ENCODE results near the gene GATAD2B. TPM values are rescaled to one million over a fixed set of nuclear protein-coding genes. Genes with fewer than 3 reads are reported as not detected.
"Not testable (repeated sequence)": the region's sequence is repeated elsewhere in the genome, so short reads cannot be mapped to it uniquely, and the experiment has no call there.

GATAD2B gene
- polyA plus RNA-seq, 4 donors = 2.9 to 11.3 (median 4.0) TPM

GRCh38 chr1:153905908-153906307 lies 16.9 kb downstream of the GATAD2B start:
- not testable (repeated sequence) for H3K4me1 ChIP-seq (ENCODE audit: control insufficient read depth in 3 of 3, insufficient read depth in 2 of 3, low read depth in 1 of 3, low read length in 2 of 3); DNase-seq; H3K9me3 ChIP-seq (ENCODE audit: control insufficient read depth in 2 of 2, insufficient read depth in 1 of 2, low read depth in 1 of 2, low read length in 1 of 2); H3K27ac ChIP-seq (ENCODE audit: low read depth in 1 of 3, low read length in 2 of 3); H3K27me3 ChIP-seq (ENCODE audit: control insufficient read depth in 3 of 3, insufficient read depth in 3 of 3, low read length in 3 of 3); FAIRE-seq; H3K4me3 ChIP-seq (ENCODE audit: low read depth in 1 of 3, low read length in 3 of 3)
- WGBS, 3 donors = 94 to 98% (median 97%) methylated on average over 7 to 8 of the region's 8 CpGs
- peaks cover 0 to 27% (median 3%) of the 10 kb centered on the region in 3 donors for H3K36me3 ChIP-seq (ENCODE audit: control insufficient read depth in 3 of 3, insufficient read depth in 2 of 3, low read depth in 1 of 3, low read length in 3 of 3)

GRCh38 chr1:153903841-153904455 lies 18.8 kb downstream of the GATAD2B start:
- peaks cover 3 to 35% (median 3%) of the 10 kb centered on the region in 3 donors for H3K36me3 ChIP-seq (ENCODE audit: control insufficient read depth in 3 of 3, insufficient read depth in 2 of 3, low read depth in 1 of 3, low read length in 3 of 3)
- H3K4me3 ChIP-seq (ENCODE audit: low read depth in 1 of 3, low read length in 3 of 3) = no peak overlapping the region
- no peaks in the 10 kb centered on the region for H3K4me1 ChIP-seq (ENCODE audit: control insufficient read depth in 3 of 3, insufficient read depth in 2 of 3, low read depth in 1 of 3, low read length in 2 of 3)
- no peak for DNase-seq
- no peaks in the 10 kb centered on the region for H3K27me3 ChIP-seq (ENCODE audit: control insufficient read depth in 3 of 3, insufficient read depth in 3 of 3, low read length in 3 of 3)
- H3K27ac ChIP-seq (ENCODE audit: low read depth in 1 of 3, low read length in 2 of 3) = no peak overlapping the region
- peaks cover 0 to 3% of the 10 kb centered on the region in 2 donors for H3K9me3 ChIP-seq (ENCODE audit: control insufficient read depth in 2 of 2, insufficient read depth in 1 of 2, low read depth in 1 of 2, low read length in 1 of 2)
- 86 to 96% (median 95%) methylated on average over 14 of the region's 14 CpGs for WGBS, 3 donors
- FAIRE-seq = no peak

DNA sequence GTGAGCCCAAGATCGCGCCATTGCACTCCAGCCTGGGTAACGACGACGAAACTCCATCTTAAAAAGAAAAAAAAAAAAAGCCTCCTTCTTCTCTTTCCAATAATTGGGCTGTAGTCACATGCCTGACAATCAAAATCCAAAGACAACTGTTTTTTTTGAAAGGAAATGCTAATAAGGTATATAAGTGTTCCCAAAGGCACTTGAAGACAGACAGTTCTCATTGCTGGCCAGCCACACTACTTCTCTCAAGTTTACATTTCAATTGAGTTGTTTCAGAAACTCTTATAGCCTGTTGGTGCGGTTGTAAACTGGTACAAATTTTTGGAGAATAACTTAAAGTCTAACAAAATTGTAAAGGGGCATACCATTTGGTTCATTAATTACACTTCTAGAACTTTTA lies 23.3 kb downstream of the GATAD2B start:
- Histone ChIP-seq H3K9me3 (ENCODE audit: control insufficient read depth in 2 of 2, insufficient read depth in 1 of 2, low read depth in 1 of 2, low read length in 1 of 2) (no peaks in the 10 kb centered on the region), H3K4me1 (ENCODE audit: control insufficient read depth in 3 of 3, insufficient read depth in 2 of 3, low read depth in 1 of 3, low read length in 2 of 3) (peaks cover 0 to 2% (median 0%) of the 10 kb centered on the region in 3 donors), H3K27ac (ENCODE audit: low read depth in 1 of 3, low read length in 2 of 3) (no peak overlapping the region), H3K36me3 (ENCODE audit: control insufficient read depth in 3 of 3, insufficient read depth in 2 of 3, low read depth in 1 of 3, low read length in 3 of 3) (peaks cover 3 to 39% (median 3%) of the 10 kb centered on the region in 3 donors), H3K4me3 (ENCODE audit: low read depth in 1 of 3, low read length in 3 of 3) (no peak overlapping the region), H3K27me3 (ENCODE audit: control insufficient read depth in 3 of 3, insufficient read depth in 3 of 3, low read length in 3 of 3) (no peaks in the 10 kb centered on the region)
- 92 to 98% (median 98%) methylated on average over 6 of the region's 6 CpGs for whole genome bisulfite sequencing, 3 donors
- FAIRE-seq (no peak), DNase-seq (no peak)

DNA sequence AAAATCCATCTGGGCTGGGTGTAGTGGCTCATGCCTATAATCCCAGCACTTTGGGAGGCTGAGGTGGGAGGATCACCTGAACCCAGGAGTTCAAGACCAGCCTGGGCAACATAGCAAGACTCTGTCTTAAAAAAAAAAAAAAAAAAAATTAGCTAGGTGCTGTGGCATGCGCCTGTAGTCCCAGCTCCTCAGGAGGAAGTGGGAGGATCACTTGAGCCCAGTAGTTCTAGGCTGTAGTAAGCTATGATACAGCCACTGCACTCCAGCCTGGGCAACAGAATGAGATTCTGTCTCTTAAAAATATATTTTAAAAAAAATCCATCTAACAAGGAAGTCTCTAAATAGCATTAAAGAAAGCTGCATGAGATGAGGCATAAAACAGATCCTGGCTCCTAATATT lies 26.9 kb downstream of the GATAD2B start:
- not testable (repeated sequence) for H3K9me3 ChIP-seq (ENCODE audit: control insufficient read depth in 2 of 2, insufficient read depth in 1 of 2, low read depth in 1 of 2, low read length in 1 of 2); DNase-seq; FAIRE-seq; H3K27ac ChIP-seq (ENCODE audit: low read depth in 1 of 3, low read length in 2 of 3); H3K4me3 ChIP-seq (ENCODE audit: low read depth in 1 of 3, low read length in 3 of 3); H3K27me3 ChIP-seq (ENCODE audit: control insufficient read depth in 3 of 3, insufficient read depth in 3 of 3, low read length in 3 of 3); H3K4me1 ChIP-seq (ENCODE audit: control insufficient read depth in 3 of 3, insufficient read depth in 2 of 3, low read depth in 1 of 3, low read length in 2 of 3)
- peaks cover 2 to 45% (median 3%) of the 10 kb centered on the region in 3 donors for H3K36me3 ChIP-seq (ENCODE audit: control insufficient read depth in 3 of 3, insufficient read depth in 2 of 3, low read depth in 1 of 3, low read length in 3 of 3)
- 63 to 83% (median 75%) methylated on average over 1 of the region's 1 CpG for WGBS, 3 donors

DNA sequence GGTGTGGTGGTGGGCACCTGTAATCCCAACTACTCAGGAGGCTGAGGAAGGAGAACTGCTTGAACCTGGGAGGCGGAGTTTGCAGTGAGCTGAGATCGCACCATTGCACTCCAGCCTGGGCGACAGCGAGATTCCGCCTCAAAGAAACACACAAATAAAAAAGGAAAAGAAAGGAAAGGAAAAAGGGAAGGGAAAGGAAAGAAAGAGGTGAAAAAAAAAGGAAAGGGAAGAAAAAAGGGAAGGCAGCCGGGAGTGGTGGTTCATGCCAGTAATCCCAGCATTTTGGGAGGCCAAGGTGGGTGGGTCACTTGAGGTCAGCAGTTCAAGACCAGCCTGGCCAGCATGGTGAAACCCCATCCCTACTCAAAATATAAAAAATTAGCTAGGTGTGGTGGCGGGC lies 31.7 kb downstream of the GATAD2B start:
- H3K9me3 ChIP-seq (ENCODE audit: control insufficient read depth in 2 of 2, insufficient read depth in 1 of 2, low read depth in 1 of 2, low read length in 1 of 2); DNase-seq; FAIRE-seq; H3K4me3 ChIP-seq (ENCODE audit: low read depth in 1 of 3, low read length in 3 of 3); H3K27me3 ChIP-seq (ENCODE audit: control insufficient read depth in 3 of 3, insufficient read depth in 3 of 3, low read length in 3 of 3); H3K27ac ChIP-seq (ENCODE audit: low read depth in 1 of 3, low read length in 2 of 3): not testable (repeated sequence)
- H3K36me3 ChIP-seq (ENCODE audit: control insufficient read depth in 3 of 3, insufficient read depth in 2 of 3, low read depth in 1 of 3, low read length in 3 of 3) = peaks cover 0 to 38% (median 2%) of the 10 kb centered on the region in 3 donors
- 96 to 98% (median 98%) methylated on average over 7 of the region's 7 CpGs for WGBS, 3 donors
- H3K4me1 ChIP-seq (ENCODE audit: control insufficient read depth in 3 of 3, insufficient read depth in 2 of 3, low read depth in 1 of 3, low read length in 2 of 3) = peaks cover 0 to 15% (median 6%) of the 10 kb centered on the region in 3 donors

GRCh38 chr1:153888533-153888932 lies 34.2 kb downstream of the GATAD2B start:
- Histone ChIP-seq H3K4me3 (ENCODE audit: low read depth in 1 of 3, low read length in 3 of 3) (no peak overlapping the region), H3K36me3 (ENCODE audit: control insufficient read depth in 3 of 3, insufficient read depth in 2 of 3, low read depth in 1 of 3, low read length in 3 of 3) (peaks cover 0 to 27% (median 2%) of the 10 kb centered on the region in 3 donors), H3K27me3 (ENCODE audit: control insufficient read depth in 3 of 3, insufficient read depth in 3 of 3, low read length in 3 of 3) (no peaks in the 10 kb centered on the region), H3K27ac (ENCODE audit: low read depth in 1 of 3, low read length in 2 of 3) (no peak overlapping the region), H3K4me1 (ENCODE audit: control insufficient read depth in 3 of 3, insufficient read depth in 2 of 3, low read depth in 1 of 3, low read length in 2 of 3) (peaks cover 0 to 12% (median 6%) of the 10 kb centered on the region in 3 donors), H3K9me3 (ENCODE audit: control insufficient read depth in 2 of 2, insufficient read depth in 1 of 2, low read depth in 1 of 2, low read length in 1 of 2) (no peaks in the 10 kb centered on the region)
- 2 to 9% (median 6%) methylated on average over 3 of the region's 3 CpGs for WGBS, 3 donors
- FAIRE-seq (no peak), DNase-seq (peak; percentile 11 to 42)

GRCh38 chr1:153886127-153886526 lies 36.6 kb downstream of the GATAD2B start:
- 78 to 93% (median 79%) methylated on average over 3 of the region's 3 CpGs for WGBS, 3 donors
- H3K27ac ChIP-seq (ENCODE audit: low read depth in 1 of 3, low read length in 2 of 3) = no peak overlapping the region
- no peak overlapping the region for H3K4me3 ChIP-seq (ENCODE audit: low read depth in 1 of 3, low read length in 3 of 3)
- no peaks in the 10 kb centered on the region for H3K27me3 ChIP-seq (ENCODE audit: control insufficient read depth in 3 of 3, insufficient read depth in 3 of 3, low read length in 3 of 3)
- DNase-seq (no peak), FAIRE-seq (no peak)
- peaks cover 0 to 17% (median 0%) of the 10 kb centered on the region in 3 donors for H3K36me3 ChIP-seq (ENCODE audit: control insufficient read depth in 3 of 3, insufficient read depth in 2 of 3, low read depth in 1 of 3, low read length in 3 of 3)
- peaks cover 7 to 27% (median 11%) of the 10 kb centered on the region in 3 donors for H3K4me1 ChIP-seq (ENCODE audit: control insufficient read depth in 3 of 3, insufficient read depth in 2 of 3, low read depth in 1 of 3, low read length in 2 of 3)
- no peaks in the 10 kb centered on the region for H3K9me3 ChIP-seq (ENCODE audit: control insufficient read depth in 2 of 2, insufficient read depth in 1 of 2, low read depth in 1 of 2, low read length in 1 of 2)

DNA sequence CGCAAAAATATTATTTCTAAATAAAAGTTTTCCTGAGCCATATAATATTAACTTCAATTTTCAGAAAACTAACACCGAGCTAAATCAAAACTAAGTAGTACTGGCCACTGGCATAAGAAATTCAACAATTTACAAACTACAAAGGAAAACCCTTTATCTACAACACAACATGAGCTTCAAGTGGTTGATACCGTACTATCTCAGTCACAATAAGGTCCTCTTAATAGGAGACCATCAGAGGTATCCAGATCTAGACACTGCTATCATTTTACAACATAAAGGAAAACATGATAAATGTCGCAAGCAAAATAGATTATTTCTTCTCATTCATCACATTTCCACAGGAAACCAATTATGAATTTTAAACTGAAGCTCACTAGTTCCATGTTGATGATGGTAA lies 39.5 kb downstream of the GATAD2B start:
- 87 to 89% (median 87%) methylated on average over 4 of the region's 4 CpGs for WGBS, 3 donors
- no peak for FAIRE-seq

More for the DNA sequence above, 39.5 kb downstream of the GATAD2B start:
- peaks cover 0 to 8% (median 0%) of the 10 kb centered on the region in 3 donors for H3K36me3 ChIP-seq (ENCODE audit: control insufficient read depth in 3 of 3, insufficient read depth in 2 of 3, low read depth in 1 of 3, low read length in 3 of 3)
- H3K4me1 ChIP-seq (ENCODE audit: control insufficient read depth in 3 of 3, insufficient read depth in 2 of 3, low read depth in 1 of 3, low read length in 2 of 3) = peaks cover 7 to 23% (median 15%) of the 10 kb centered on the region in 3 donors
- no peak overlapping the region for H3K27ac ChIP-seq (ENCODE audit: low read depth in 1 of 3, low read length in 2 of 3)
- H3K9me3 ChIP-seq (ENCODE audit: control insufficient read depth in 2 of 2, insufficient read depth in 1 of 2, low read depth in 1 of 2, low read length in 1 of 2) = no peaks in the 10 kb centered on the region
- DNase-seq = no peak
- no peaks in the 10 kb centered on the region for H3K27me3 ChIP-seq (ENCODE audit: control insufficient read depth in 3 of 3, insufficient read depth in 3 of 3, low read length in 3 of 3)
- no peak overlapping the region for H3K4me3 ChIP-seq (ENCODE audit: low read depth in 1 of 3, low read length in 3 of 3)

All from small intestine (tissue), 7 donors.